Hematopoietic multipotent progenitor cell treated with erythropoietin and hydrocortisone succinate and interleukin-3 and kit ligand, for 17 days (in vitro differentiated cells): Measurements from ENCODE around the gene UNG.

Source experiments
- DNase-seq: peaks from one replicate; pipeline ENCODE4 v3.0.0-alpha.2; 2015; ENCODE audit warnings: low spot score

The UNG gene

GRCh38 chr12:109089683-109090082 is 7.7 kb upstream of the UNG start:
- no peak for DNase-seq

GRCh38 chr12:109092497-109093021 is 4.8 kb upstream of the UNG start:
- DNase-seq, result no peak

GRCh38 chr12:109093022-109093918 is 4.1 kb upstream of the UNG start, which contains the start of gene ALKBH2:
ALKBH2 (minus strand) TSS chr12:109093472; CDS start chr12:109092786, 686 bp downstream.
- DNase-seq, result peak; percentile 92

- no peak for DNase-seq
These were observed 310 bp upstream of the UNG start for GRCh38 chr12:109097140-109097434.

GRCh38 chr12:109098183-109098604 is 797 bp downstream of the UNG start:
- peak; percentile 55 for DNase-seq

- DNase-seq, result no peak
These were observed 1.3 kb downstream of the UNG start for GRCh38 chr12:109098651-109099050.

- no peak for DNase-seq
These were observed 2.1 kb downstream of the UNG start for GRCh38 chr12:109099431-109100020.

GRCh38 chr12:109100741-109101140 is 3.3 kb downstream of the UNG start:
- no peak for DNase-seq

GRCh38 chr12:109102491-109102890 is 5.1 kb downstream of the UNG start:
- DNase-seq, result no peak

GRCh38 chr12:109105176-109105575 is 7.8 kb downstream of the UNG start:
- no peak for DNase-seq

- DNase-seq, result no peak
These were observed 12.5 kb downstream of the UNG start for GRCh38 chr12:109109746-109110350.

GRCh38 chr12:109110988-109111495 is 13.6 kb downstream of the UNG start:
- DNase-seq, result peak; percentile 38

GRCh38 chr12:109112720-109113465 is 15.5 kb downstream of the UNG start:
- no peak for DNase-seq

GRCh38 chr12:109113661-109114321 is 16.4 kb downstream of the UNG start:
- no peak for DNase-seq

- DNase-seq, result no peak
These were observed 17.2 kb downstream of the UNG start for GRCh38 chr12:109114644-109115043.

- no peak for DNase-seq
These were observed 18.0 kb downstream of the UNG start for GRCh38 chr12:109115404-109115757.

GRCh38 chr12:109115758-109116610 is 18.6 kb downstream of the UNG start, which contains the start of gene ACACB:
ACACB (plus strand) TSS chr12:109116587; CDS start chr12:109139406, 22,819 bp downstream.
- no peak for DNase-seq

GRCh38 chr12:109116611-109116949 is 19.2 kb downstream of the UNG start:
- DNase-seq, result no peak

GRCh38 chr12:109120095-109120494 is 22.7 kb downstream of the UNG start:
- DNase-seq, result no peak

- no peak for DNase-seq
These were observed 23.2 kb downstream of the UNG start for GRCh38 chr12:109120557-109120956.
